Activated CD4-positive, alpha-beta memory T cell treated with anti-CD3 and anti-CD28 coated beads, Interleukin-2, amount 10 ng/mL, durations not matched to agents 7 days and 5 days (primary cell): Measurements from ENCODE around the gene CNTN4. TPM values are rescaled to one million over a fixed set of nuclear protein-coding genes. Genes with fewer than 3 reads are reported as not detected.

Experiments used
- CTCF ChIA-PET: fragments of 350-600 bp; sonication (Branson Sonifier 250); formaldehyde crosslinking; loops from one replicate; lab custom pipeline; 2021; ENCODE audit warnings: antibody characterized with exemption, inconsistent platforms; lab: Charles Lee
- POLR2A ChIA-PET: fragments of 350-600 bp; sonication (Branson Sonifier 250); formaldehyde crosslinking; loops from one replicate; lab custom pipeline; 2021; ENCODE audit warnings: antibody characterized with exemption; lab: Charles Lee
- DNase-seq: peaks from one replicate; pipeline ENCODE4 v3.0.0-alpha.2; 2020
- H3K27ac Mint-ChIP-seq: one replicate; pipeline ENCODE4 v1.8.0; 2021; ENCODE audit warnings: mild to moderate bottlenecking, mixed read lengths
- H3K27me3 Mint-ChIP-seq: one replicate; pipeline ENCODE4 v1.8.0; 2021; ENCODE audit warnings: mixed read lengths
- H3K36me3 Mint-ChIP-seq: one replicate; pipeline ENCODE4 v1.8.0; 2021; ENCODE audit warnings: low read depth, mixed read lengths
- H3K4me1 Mint-ChIP-seq: one replicate; pipeline ENCODE4 v1.8.0; 2021; ENCODE audit warnings: mixed read lengths
- H3K4me3 Mint-ChIP-seq: one replicate; pipeline ENCODE4 v1.8.0; 2021; ENCODE audit warnings: mild to moderate bottlenecking, mixed read lengths
- H3K9me3 Mint-ChIP-seq: one replicate; pipeline ENCODE4 v1.8.0; 2021; ENCODE audit warnings: mixed read lengths
- total RNA-seq, 2 experiments: library from RNA; stranded (reverse); gene quantifications; one replicate each; pipeline ENCODE4 v1.2.3, GENCODE V29; 2021

The CNTN4 gene
- total RNA-seq, 2 experiments from 2014 or later = not detected

DNA sequence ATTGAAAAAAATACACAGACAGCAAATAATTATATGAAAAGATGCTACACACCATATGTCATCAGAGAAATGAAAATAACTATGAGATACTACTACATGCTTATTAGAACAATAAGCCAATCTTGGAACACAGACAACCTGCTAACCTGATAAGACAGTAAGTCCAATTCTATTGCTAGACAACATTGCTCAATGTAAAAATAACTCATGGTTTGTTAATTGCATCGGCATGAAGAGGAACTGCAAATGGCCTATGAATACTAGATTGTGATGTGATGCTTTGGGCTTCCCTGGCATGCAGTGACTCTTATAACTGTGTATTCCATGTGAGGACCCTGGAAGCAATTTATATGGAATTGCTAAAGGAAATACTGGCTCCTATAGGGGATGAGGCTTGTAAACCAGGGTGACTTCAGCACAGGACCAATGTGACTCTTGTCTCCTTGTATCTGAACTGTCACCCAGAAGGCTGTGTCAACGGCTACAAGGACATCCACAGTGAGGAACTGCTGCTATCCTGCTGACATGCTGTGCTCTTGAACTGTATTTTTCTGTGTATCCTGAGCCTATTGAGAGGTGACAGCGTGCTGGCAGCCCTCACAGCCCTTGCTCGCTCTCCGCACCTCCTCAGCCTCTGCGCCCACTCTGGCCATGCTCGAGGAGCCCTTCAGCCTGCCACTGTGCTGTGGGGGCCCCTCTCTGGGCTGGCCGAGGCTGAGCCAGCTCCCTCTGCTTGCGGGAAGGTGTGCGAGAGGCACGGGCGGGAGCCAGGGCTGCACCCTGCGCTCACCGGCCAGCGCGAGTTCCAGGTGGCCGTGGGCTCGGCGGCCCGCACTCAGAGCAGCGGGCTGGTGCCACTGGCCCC, 385.7 kb downstream of the CNTN4 start:
- Mint-ChIP-seq H3K27me3 (no peaks in the 10 kb centered on the region), H3K36me3 (no peaks in the 10 kb centered on the region), H3K27ac (no peak overlapping the region), H3K4me3 (no peak overlapping the region), H3K9me3 (peaks cover 3% of the 10 kb centered on the region), H3K4me1 (no peaks in the 10 kb centered on the region)
- CTCF ChIA-PET = no interaction called here
- DNase-seq = no peak
- POLR2A ChIA-PET = no interaction called here

DNA sequence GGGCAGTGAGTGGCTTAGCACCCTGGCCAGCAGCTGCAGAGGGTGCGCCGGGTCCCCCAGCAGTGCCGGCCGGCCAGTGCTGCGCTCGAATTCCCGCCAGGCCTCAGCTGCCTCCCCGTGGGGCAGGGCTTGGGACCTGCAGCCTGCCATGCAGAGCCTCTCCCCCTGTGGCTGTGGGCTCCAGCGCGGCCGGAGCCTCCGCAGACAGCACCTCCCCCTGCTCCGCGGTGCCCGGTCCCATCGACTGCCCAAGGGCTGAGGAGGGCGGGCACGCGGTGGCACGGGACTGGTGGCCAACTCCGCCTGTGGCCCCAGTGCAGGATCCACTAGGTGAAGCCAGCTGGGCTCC, 386.3 kb downstream of the CNTN4 start:
- Mint-ChIP-seq H3K4me3 (no peak overlapping the region), H3K27ac (no peak overlapping the region), H3K27me3 (no peaks in the 10 kb centered on the region), H3K36me3 (no peaks in the 10 kb centered on the region), H3K4me1 (no peaks in the 10 kb centered on the region), H3K9me3 (peaks cover 3% of the 10 kb centered on the region)
- no peak for DNase-seq
- ChIA-PET POLR2A (no interaction called here), CTCF (no interaction called here)

DNA sequence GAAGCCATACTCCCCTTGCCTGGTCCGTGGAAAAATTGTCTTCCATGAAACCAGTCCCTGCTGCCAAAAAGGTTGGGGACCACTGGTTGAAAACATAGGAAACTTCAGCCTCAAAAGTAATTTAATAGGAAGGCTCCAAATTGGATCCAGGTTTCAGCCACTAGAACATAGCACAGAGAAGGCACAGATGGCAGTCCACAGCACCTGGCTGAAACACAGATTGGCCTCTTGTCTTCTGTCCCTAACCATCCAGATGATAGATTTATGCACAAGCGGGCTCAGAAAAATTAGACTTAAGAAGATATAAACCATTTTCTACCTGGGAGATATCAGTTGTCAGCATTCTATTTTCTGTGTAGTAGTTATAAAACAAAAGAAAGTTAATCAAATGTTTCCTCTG, 397.1 kb downstream of the CNTN4 start:
- no peaks in the 10 kb centered on the region for H3K36me3 Mint-ChIP-seq
- POLR2A ChIA-PET = no interaction called here

DNA sequence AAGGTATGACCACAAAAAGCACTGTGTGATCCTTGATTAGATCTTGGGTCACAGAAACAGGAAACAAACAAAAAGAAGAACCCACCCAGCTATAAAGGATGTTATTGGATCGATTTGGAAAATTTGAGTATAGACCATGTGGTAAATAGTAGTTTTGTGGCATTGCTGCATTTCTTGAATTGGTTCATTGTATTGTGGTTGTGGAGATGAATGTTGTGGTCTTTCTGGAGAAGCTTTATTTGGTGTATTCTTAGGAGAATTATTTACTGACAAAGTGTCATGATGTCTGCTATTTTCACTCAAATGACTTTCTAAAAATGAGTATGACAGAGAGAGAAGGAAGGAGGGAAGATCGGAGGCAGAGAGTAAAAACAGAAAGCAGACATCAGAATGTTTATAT, 406.2 kb downstream of the CNTN4 start:
- CTCF ChIA-PET = no interaction called here
- H3K27me3 Mint-ChIP-seq = no peaks in the 10 kb centered on the region
- H3K27ac Mint-ChIP-seq = no peak overlapping the region
- H3K9me3 Mint-ChIP-seq = no peaks in the 10 kb centered on the region
- POLR2A ChIA-PET = no interaction called here
- H3K4me1 Mint-ChIP-seq = no peaks in the 10 kb centered on the region
- no peak overlapping the region for H3K4me3 Mint-ChIP-seq
- no peak for DNase-seq
- H3K36me3 Mint-ChIP-seq = no peaks in the 10 kb centered on the region

More for the DNA sequence above, 397.1 kb downstream of the CNTN4 start:
- CTCF ChIA-PET = no interaction called here
- Mint-ChIP-seq H3K4me3 (no peak overlapping the region), H3K4me1 (no peaks in the 10 kb centered on the region), H3K27ac (no peak overlapping the region), H3K27me3 (no peaks in the 10 kb centered on the region), H3K9me3 (no peaks in the 10 kb centered on the region)
- DNase-seq = no peak

DNA sequence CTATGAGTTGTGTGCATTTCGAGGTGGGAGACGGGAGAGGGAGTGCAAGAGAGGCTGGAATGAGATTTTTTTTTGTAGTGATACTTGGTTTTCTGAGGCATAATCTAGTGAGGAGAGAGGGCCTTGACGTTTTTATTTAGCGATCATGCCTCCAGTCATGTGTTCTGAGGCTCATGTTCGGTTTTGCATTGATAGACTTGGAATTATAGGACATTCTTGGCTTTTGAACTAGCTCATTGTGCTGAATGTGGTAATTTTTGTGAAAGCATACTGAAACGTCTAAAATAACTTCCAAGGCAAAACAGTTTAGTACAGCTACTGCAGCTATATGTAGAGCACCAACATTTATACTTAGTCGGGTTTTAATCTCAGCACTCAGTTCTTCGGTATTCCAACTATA, 408.1 kb downstream of the CNTN4 start:
- H3K27me3 Mint-ChIP-seq = no peaks in the 10 kb centered on the region
- no peaks in the 10 kb centered on the region for H3K36me3 Mint-ChIP-seq
- no peaks in the 10 kb centered on the region for H3K9me3 Mint-ChIP-seq
- no peak overlapping the region for H3K4me3 Mint-ChIP-seq
- no peak for DNase-seq
- H3K4me1 Mint-ChIP-seq = no peaks in the 10 kb centered on the region
- POLR2A ChIA-PET = no interaction called here
- CTCF ChIA-PET = no interaction called here
- no peak overlapping the region for H3K27ac Mint-ChIP-seq

DNA sequence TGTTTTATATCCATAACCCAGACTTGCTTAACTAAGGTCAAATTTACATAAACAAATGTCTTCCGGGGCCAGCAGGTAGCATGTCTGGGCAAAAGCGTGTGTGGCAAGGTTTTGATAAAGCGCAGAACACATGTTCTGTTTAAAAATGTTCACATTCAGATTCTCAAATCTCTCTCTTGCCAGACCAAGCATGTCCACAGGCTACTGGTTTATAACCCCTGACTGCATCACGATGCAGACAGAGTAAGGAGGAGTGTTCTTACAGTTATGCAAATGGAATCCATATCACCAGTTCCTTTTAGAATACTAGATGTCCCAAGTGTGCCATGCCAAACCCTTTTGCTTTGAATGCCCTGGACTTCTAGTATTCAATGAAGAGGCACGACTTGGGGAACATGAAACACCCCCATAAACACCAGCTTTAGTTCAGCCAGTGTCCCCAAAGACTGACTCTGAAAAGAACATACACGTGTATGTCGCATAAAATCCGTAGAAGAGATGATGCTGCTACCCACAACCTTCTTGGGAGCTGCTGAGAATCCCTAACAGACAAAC, 412.0 kb downstream of the CNTN4 start:
- no peak overlapping the region for H3K4me3 Mint-ChIP-seq
- H3K27me3 Mint-ChIP-seq = no peaks in the 10 kb centered on the region
- no peak for DNase-seq
- no peaks in the 10 kb centered on the region for H3K4me1 Mint-ChIP-seq
- H3K36me3 Mint-ChIP-seq = no peaks in the 10 kb centered on the region
- H3K27ac Mint-ChIP-seq = no peak overlapping the region
- POLR2A ChIA-PET = no interaction called here
- CTCF ChIA-PET = no interaction called here
- no peaks in the 10 kb centered on the region for H3K9me3 Mint-ChIP-seq

DNA sequence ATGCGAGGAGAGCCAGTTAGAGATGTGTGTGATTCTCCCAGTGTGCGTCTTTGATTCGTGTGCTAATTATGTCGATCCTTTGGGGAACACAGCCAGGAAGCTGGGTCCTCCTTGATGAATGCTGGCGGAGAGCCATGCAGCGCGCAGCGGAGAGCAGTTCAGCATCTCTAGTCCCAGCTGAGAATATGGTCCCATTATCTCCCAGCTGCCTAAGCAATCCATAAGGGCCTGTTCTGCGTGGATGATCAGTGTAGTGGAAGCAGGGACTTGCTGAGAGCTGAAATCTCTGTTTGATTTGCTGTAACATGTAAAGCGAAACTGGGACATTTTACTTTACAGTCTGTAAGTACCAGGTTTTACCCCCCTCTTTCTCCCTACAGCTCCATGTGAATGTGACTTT, 412.7 kb downstream of the CNTN4 start:
- no peaks in the 10 kb centered on the region for H3K27me3 Mint-ChIP-seq
- no peak overlapping the region for H3K4me3 Mint-ChIP-seq
- H3K27ac Mint-ChIP-seq = no peak overlapping the region
- H3K9me3 Mint-ChIP-seq = no peaks in the 10 kb centered on the region
- CTCF ChIA-PET = no interaction called here
- no peaks in the 10 kb centered on the region for H3K36me3 Mint-ChIP-seq
- no peak for DNase-seq
- POLR2A ChIA-PET = no interaction called here
- H3K4me1 Mint-ChIP-seq = no peaks in the 10 kb centered on the region

DNA sequence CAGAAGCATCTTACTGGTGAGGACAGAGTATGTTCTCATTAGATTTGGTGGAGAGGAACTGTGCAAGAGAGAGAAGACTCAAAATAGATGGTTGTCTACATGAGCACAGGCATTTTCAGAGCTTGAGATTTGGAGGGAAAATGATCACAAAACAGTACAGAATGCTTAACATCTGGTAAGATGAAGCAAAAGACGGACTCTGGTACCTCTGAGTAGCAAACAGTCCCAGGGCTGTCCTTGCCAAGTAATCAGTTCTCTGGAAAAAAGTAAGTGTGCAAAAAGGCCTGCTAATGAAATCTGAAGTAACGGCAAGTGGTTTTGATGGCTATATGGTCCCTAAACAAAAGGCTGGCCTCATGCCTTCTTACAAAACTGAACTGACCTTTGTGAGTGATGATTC, 414.2 kb downstream of the CNTN4 start:
- Mint-ChIP-seq H3K27me3 (no peaks in the 10 kb centered on the region), H3K4me1 (no peaks in the 10 kb centered on the region), H3K27ac (no peak overlapping the region), H3K4me3 (no peak overlapping the region), H3K9me3 (no peaks in the 10 kb centered on the region), H3K36me3 (no peaks in the 10 kb centered on the region)
- POLR2A ChIA-PET = no interaction called here
- CTCF ChIA-PET = no interaction called here
- DNase-seq = no peak

DNA sequence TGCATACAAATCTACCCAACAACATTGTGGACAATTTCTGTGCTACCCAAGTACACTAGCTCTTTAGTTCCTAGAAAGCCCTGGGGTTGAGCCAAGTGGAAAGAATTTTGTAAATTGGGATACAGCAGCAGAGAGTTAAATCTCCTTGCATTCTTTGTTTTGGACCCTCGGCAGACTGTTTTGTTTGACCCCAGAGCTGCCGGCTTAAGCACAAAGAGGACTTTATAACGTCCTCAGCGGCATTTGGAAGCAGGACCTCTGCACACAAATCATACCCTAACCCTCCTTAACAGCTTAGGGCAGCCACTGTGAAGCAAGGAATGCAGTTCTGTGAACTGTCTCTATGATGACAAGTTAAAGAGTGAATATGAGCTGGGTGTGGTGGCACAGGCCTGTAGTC, 415.3 kb downstream of the CNTN4 start:
- ChIA-PET POLR2A (no interaction called here), CTCF (no interaction called here)
- Mint-ChIP-seq H3K27me3 (no peaks in the 10 kb centered on the region), H3K9me3 (no peaks in the 10 kb centered on the region), H3K27ac (no peak overlapping the region), H3K4me3 (no peak overlapping the region), H3K4me1 (no peaks in the 10 kb centered on the region), H3K36me3 (no peaks in the 10 kb centered on the region)
- no peak for DNase-seq

DNA sequence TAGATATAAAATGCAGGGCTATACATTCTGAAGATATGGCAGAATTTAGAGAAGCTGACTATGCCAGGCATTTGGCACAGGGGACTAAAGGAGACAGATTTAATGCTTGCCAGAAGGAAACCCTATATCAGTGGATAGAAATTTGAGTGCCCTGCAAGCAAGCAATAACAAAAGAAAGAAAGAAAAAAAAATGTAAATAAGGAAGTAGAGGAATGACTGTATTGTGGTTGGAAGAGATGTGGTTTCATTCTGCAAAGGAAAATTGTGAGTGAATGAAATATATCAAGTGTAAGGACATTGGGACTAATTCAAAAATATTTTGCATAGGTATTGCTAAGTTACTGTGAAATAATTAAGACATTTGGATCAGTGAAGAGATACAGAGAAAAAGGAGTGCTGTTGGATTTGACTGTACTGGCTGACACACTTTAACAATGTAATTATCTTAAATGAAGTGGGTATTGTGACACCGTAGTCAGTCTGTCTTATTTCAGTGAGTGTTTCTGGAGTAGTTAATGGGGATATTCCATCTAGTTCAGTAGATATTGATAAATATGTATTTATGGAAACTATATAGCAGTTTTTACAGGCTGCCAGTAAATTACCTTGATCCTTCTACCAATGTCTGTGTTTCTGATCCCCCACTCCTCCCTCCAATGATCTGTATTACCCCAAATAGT, 418.2 kb downstream of the CNTN4 start:
- Mint-ChIP-seq H3K27me3 (no peaks in the 10 kb centered on the region), H3K4me1 (no peaks in the 10 kb centered on the region), H3K9me3 (no peaks in the 10 kb centered on the region), H3K27ac (no peak overlapping the region), H3K36me3 (no peaks in the 10 kb centered on the region), H3K4me3 (no peak overlapping the region)
- no peak for DNase-seq
- CTCF ChIA-PET = no interaction called here
- POLR2A ChIA-PET = no interaction called here

DNA sequence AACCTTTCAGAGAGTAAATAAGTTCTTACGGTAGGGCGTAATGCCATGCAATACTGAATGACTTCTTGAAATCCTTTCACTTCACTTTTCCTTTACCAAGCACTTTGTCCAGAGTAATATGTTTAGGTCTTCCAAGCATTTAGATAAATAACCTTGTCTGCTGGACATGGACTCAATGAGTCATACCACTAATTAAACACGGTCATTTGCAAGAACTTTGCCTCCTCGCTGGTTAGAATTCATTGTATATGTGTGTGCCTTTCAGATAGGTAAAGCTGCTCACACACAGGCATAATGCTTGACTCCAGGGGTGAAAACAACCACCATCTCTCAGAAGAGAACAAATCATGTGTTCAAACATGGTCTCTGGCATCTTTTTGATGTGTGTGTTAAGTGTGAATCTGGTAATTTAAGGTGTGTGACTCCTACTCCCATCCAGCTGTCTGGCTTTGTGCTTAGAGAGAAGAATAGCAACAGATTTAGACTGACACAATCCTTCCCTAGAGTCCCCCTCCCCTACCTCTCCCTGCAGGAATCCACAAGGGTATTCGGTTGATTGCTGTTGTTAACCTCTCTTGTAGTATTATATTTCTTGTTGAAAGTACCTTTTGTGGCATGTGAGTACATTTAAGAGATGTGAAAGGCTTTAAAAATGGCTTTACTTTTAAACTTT, 419.0 kb downstream of the CNTN4 start:
- Mint-ChIP-seq H3K4me3 (no peak overlapping the region), H3K36me3 (no peaks in the 10 kb centered on the region), H3K27ac (no peak overlapping the region), H3K27me3 (no peaks in the 10 kb centered on the region), H3K9me3 (no peaks in the 10 kb centered on the region), H3K4me1 (no peaks in the 10 kb centered on the region)
- ChIA-PET POLR2A (no interaction called here), CTCF (no interaction called here)
- no peak for DNase-seq

DNA sequence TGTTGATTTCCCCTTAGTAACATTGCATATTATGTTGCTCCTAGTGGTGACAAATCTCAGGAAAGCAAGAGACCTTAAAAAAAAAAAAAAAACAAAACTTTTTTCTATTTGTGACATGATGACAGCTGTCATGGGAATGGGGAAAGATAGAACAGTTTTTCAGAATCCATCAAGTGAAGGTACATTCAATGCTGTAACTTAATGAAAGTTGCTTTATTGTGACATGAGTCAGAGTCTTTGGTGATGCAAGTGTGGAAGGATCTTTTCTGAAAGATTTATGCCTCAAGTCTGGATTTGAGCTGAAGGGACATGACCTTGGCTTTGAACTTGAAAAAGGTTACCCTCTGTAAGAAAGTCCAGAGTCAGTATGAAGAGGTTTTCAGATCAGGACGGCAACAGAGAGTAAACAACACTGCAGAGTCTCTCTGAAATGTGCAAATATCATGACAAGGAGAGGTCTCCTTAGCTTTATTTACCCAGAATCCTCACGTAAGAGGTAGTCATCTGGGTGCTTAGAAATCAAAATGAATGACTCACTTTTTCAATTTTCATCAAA, 424.7 kb downstream of the CNTN4 start:
- no peaks in the 10 kb centered on the region for H3K4me1 Mint-ChIP-seq
- CTCF ChIA-PET = no interaction called here
- no peak for DNase-seq
- POLR2A ChIA-PET = no interaction called here
- H3K36me3 Mint-ChIP-seq = no peaks in the 10 kb centered on the region
- no peaks in the 10 kb centered on the region for H3K9me3 Mint-ChIP-seq
- no peak overlapping the region for H3K4me3 Mint-ChIP-seq
- no peaks in the 10 kb centered on the region for H3K27me3 Mint-ChIP-seq
- H3K27ac Mint-ChIP-seq = no peak overlapping the region

DNA sequence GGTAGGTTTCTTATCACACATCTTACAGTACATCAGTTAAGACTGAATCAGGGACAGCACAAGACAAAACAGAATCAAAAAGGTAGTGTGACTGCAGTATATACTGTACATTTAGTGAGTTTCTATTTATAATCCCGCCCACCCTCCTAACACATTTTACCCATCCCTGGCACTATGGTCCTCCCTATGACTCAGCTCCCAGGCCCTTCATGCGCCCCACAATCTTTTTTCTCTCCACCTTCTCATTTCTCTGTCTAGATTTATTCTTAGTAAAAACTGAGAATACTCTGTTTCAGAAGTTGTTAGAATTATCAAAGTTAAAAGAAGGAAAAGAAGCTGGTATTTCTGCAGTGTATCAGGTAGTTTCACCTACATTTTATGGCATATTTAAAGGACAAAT, 427.3 kb downstream of the CNTN4 start:
- no peaks in the 10 kb centered on the region for H3K27me3 Mint-ChIP-seq
- CTCF ChIA-PET = no interaction called here
- H3K36me3 Mint-ChIP-seq = no peaks in the 10 kb centered on the region
- DNase-seq = no peak
- H3K4me3 Mint-ChIP-seq = no peak overlapping the region
- POLR2A ChIA-PET = no interaction called here
- no peaks in the 10 kb centered on the region for H3K4me1 Mint-ChIP-seq
- H3K9me3 Mint-ChIP-seq = no peaks in the 10 kb centered on the region
- H3K27ac Mint-ChIP-seq = no peak overlapping the region
